ENCODE data around the gene EHMT2.

Gene EHMT2

GRCh38 chr6:31876357-31876756 lies 21.1 kb downstream of the EHMT2 start:
- Histone ChIP-seq H2AFZ (ENCODE audit: low read depth, low read length) (no peak overlapping the region), H3K4me1 (ENCODE audit: insufficient read depth, low read length) (no peaks in the 10 kb centered on the region), H4K20me1 (ENCODE audit: insufficient read depth, low read length) (no peaks in the 10 kb centered on the region; the same call in 1 of the 2 replicates), H3K36me3 (ENCODE audit: insufficient read depth, low read length) (peaks cover 19% of the 10 kb centered on the region), H3K79me2 (ENCODE audit: insufficient read depth, low read length) (no peaks in the 10 kb centered on the region), H3K27ac (ENCODE audit: low read length) (no peak overlapping the region), H3K27me3 (ENCODE audit: insufficient read depth, low read length, poor library complexity) (no peaks in the 10 kb centered on the region), H3K4me3 (ENCODE audit: low read depth in 1 of 2, low read length in 2 of 2) (no peak overlapping the region), H3K9ac (ENCODE audit: low read depth, low read length) (no peak overlapping the region), H3K9me3 (ENCODE audit: insufficient read depth, low read length, severe bottlenecking) (no peaks in the 10 kb centered on the region), H3K4me2 (ENCODE audit: insufficient read depth, low read length) (no peak overlapping the region)
- no peak for TF ChIP-seq CTCF (IDR thresholded peaks at IDR 0.05; ENCODE audit: borderline replicate concordance, extremely low read depth, low read length, poor library complexity, severe bottlenecking)
- ATAC-seq (ENCODE audit: insufficient read depth, low read depth): no peak
- no peak for DNase-seq

- ATAC-seq (ENCODE audit: insufficient read depth, low read depth): peak; percentile 50; the same call in 2 of the 3 replicates
- Histone ChIP-seq H4K20me1 (ENCODE audit: insufficient read depth, low read length) (no peaks in the 10 kb centered on the region; the same call in 1 of the 2 replicates), H3K36me3 (ENCODE audit: insufficient read depth, low read length) (peaks cover 14% of the 10 kb centered on the region), H3K9me3 (ENCODE audit: insufficient read depth, low read length, severe bottlenecking) (no peaks in the 10 kb centered on the region), H3K27ac (ENCODE audit: low read length) (no peak overlapping the region), H3K79me2 (ENCODE audit: insufficient read depth, low read length) (no peaks in the 10 kb centered on the region), H3K9ac (ENCODE audit: low read depth, low read length) (no peak overlapping the region), H3K4me2 (ENCODE audit: insufficient read depth, low read length) (no peak overlapping the region), H3K4me3 (ENCODE audit: low read depth in 1 of 2, low read length in 2 of 2) (no peak overlapping the region), H2AFZ (ENCODE audit: low read depth, low read length) (no peak overlapping the region), H3K27me3 (ENCODE audit: insufficient read depth, low read length, poor library complexity) (no peaks in the 10 kb centered on the region), H3K4me1 (ENCODE audit: insufficient read depth, low read length) (no peaks in the 10 kb centered on the region)
- TF ChIP-seq CTCF (IDR thresholded peaks at IDR 0.05; ENCODE audit: borderline replicate concordance, extremely low read depth, low read length, poor library complexity, severe bottlenecking) (no peak), EZH2 (IDR thresholded peaks at IDR 0.05; ENCODE audit: borderline replicate concordance, low read depth, low read length, severe bottlenecking) (no peak)
- no peak for DNase-seq
Measured at GRCh38 chr6:31875877-31876276, 21.6 kb downstream of the EHMT2 start.

- no peaks in the 10 kb centered on the region for H4K20me1 ChIP-seq (ENCODE audit: insufficient read depth, low read length)
- TF ChIP-seq EZH2 (IDR thresholded peaks at IDR 0.05; ENCODE audit: borderline replicate concordance, low read depth, low read length, severe bottlenecking): no peak
- TF ChIP-seq CTCF (IDR thresholded peaks at IDR 0.05; ENCODE audit: borderline replicate concordance, extremely low read depth, low read length, poor library complexity, severe bottlenecking): no peak
- no peak for ATAC-seq (ENCODE audit: insufficient read depth, low read depth)
- no peaks in the 10 kb centered on the region for H3K79me2 ChIP-seq (ENCODE audit: insufficient read depth, low read length)
- H3K4me3 ChIP-seq (ENCODE audit: low read depth in 1 of 2, low read length in 2 of 2): no peak overlapping the region
- H3K9me3 ChIP-seq (ENCODE audit: insufficient read depth, low read length, severe bottlenecking): no peaks in the 10 kb centered on the region
- no peak overlapping the region for H3K27ac ChIP-seq (ENCODE audit: low read length)
- H3K4me2 ChIP-seq (ENCODE audit: insufficient read depth, low read length): no peak overlapping the region
- H3K4me1 ChIP-seq (ENCODE audit: insufficient read depth, low read length): no peaks in the 10 kb centered on the region
- no peak overlapping the region for H3K9ac ChIP-seq (ENCODE audit: low read depth, low read length)
- peaks cover 5% of the 10 kb centered on the region for H3K36me3 ChIP-seq (ENCODE audit: insufficient read depth, low read length)
- H2AFZ ChIP-seq (ENCODE audit: low read depth, low read length): no peak overlapping the region
- no peaks in the 10 kb centered on the region for H3K27me3 ChIP-seq (ENCODE audit: insufficient read depth, low read length, poor library complexity)
- no peak for DNase-seq
Measured at GRCh38 chr6:31874836-31875572, 22.5 kb downstream of the EHMT2 start.
